Panc1 (cell line): ENCODE measurements around the gene CTBP1. TPM values are rescaled to one million over a fixed set of nuclear protein-coding genes. Genes with fewer than 3 reads are reported as not detected.

ENCODE experiments used
- ATAC-seq: fragments of 200-7000 bp; cut with Tn5 transposase; 2 replicates; pipeline ENCODE4 v1.9.1; 2020; ENCODE audit warnings: mild to moderate bottlenecking, moderate library complexity
- BruUV-seq: library from RNA; stranded (reverse); fragments of 400-500 nt; replicated peaks from 2 replicates; lab custom pipeline; 2021; lab: Mats Ljungman, UMichigan
- CTCF ChIA-PET: fragments of 300-600 bp; sonication (Branson Sonifier 250); formaldehyde crosslinking; loops from one replicate; lab custom pipeline; 2022; ENCODE audit warnings: antibody characterized with exemption; lab: Charles Lee
- POLR2A ChIA-PET: fragments of 300-600 bp; sonication (Branson Sonifier 250); formaldehyde crosslinking; loops from one replicate; lab custom pipeline; 2022; ENCODE audit warnings: antibody characterized with exemption; lab: Charles Lee
- DNase-seq: peaks from one replicate; pipeline ENCODE4 v3.0.0-alpha.2; 2010; ENCODE audit warnings: low read depth, low spot score
- H3K27ac ChIP-seq: 2 replicates; pipeline ENCODE4 v1.5.1; 2011; ENCODE audit warnings: mild to moderate bottlenecking, low read length, inconsistent platforms
- H3K27me3 ChIP-seq: fragments of 200-500 bp; sonication (Bioruptor generic); 2 replicates; pipeline ENCODE4 v1.6.0; 2014; ENCODE audit warnings: low read length, inconsistent platforms; ENCODE audit not compliant: control insufficient read depth, insufficient read depth
- H3K36me3 ChIP-seq: fragments of 200-500 bp; sonication (Bioruptor generic); 2 replicates; pipeline ENCODE4 v1.5.1; 2014; ENCODE audit warnings: inconsistent platforms, mild to moderate bottlenecking, low read length, moderate library complexity; ENCODE audit not compliant: control insufficient read depth, insufficient read depth
- H3K4me1 ChIP-seq: 2 replicates; pipeline ENCODE4 v1.5.1; 2011; ENCODE audit warnings: inconsistent platforms, mild to moderate bottlenecking, low read length, moderate library complexity; ENCODE audit not compliant: control insufficient read depth, insufficient read depth
- H3K4me3 ChIP-seq, 2 experiments: 2 replicates each; pipeline ENCODE4 v1.5.1; 2011 to 2012; ENCODE audit warnings: low read depth in 2 of 2, low read length in 2 of 2, mild to moderate bottlenecking in 2 of 2, inconsistent platforms in 1 of 2, moderate library complexity in 1 of 2
- H3K9me3 ChIP-seq: fragments of 200-500 bp; sonication (Bioruptor generic); 2 replicates; pipeline ENCODE4 v1.5.1; 2014; ENCODE audit warnings: low read depth, mild to moderate bottlenecking, inconsistent platforms, low read length, moderate library complexity; ENCODE audit not compliant: control insufficient read depth, insufficient read depth
- POLR2AphosphoS5 ChIP-seq: IDR thresholded peaks from 2 replicates; pipeline ENCODE4 v1.6.1; 2012; ENCODE audit warnings: mild to moderate bottlenecking, low read depth, low read length, moderate library complexity
- SIN3A ChIP-seq: IDR thresholded peaks from 2 replicates; pipeline ENCODE4 v1.6.1; 2012; ENCODE audit warnings: low read depth, mild to moderate bottlenecking, low read length, moderate library complexity, borderline replicate concordance; ENCODE audit not compliant: insufficient read depth
- TCF7L2 ChIP-seq: IDR thresholded peaks from 2 replicates; pipeline ENCODE4 v1.6.1; 2011; ENCODE audit warnings: mild to moderate bottlenecking, low read depth, low read length, inconsistent platforms
- in situ Hi-C: cut with HindIII; loops from 2 replicates; pipeline ENCODE4 v1.10.0; 2016; ENCODE audit warnings: low sequenced_read_pairs, low pct_unique_long_range_greater_than_20kb
- intact Hi-C: fragments of 100-400 bp; cut with micrococcal nuclease; formaldehyde crosslinking; loops from one replicate; pipeline ENCODE4 v1.10.0; 2022; ENCODE audit not compliant: unreplicated experiment
- total RNA-seq: library from RNA; stranded (reverse); gene quantifications from one replicate; pipeline ENCODE4 v1.2.1, GENCODE V29; 2021; ENCODE audit not compliant: unreplicated experiment
- TF ChIP-seq, protein P1 (sequence below), 2 experiments: IDR thresholded peaks; 2 replicates each; pipeline ENCODE4 v1.6.1; 2011 to 2012; ENCODE audit warnings: low read depth in 2 of 2, control low read depth in 1 of 2, low read length in 1 of 2, mild to moderate bottlenecking in 1 of 2, moderate library complexity in 1 of 2; ENCODE audit not compliant: insufficient read depth in 1 of 2
- TF ChIP-seq, protein P2 (sequence below): fragments of 450-650 bp; IDR thresholded peaks from 2 replicates; pipeline ENCODE4 v1.5.1; 2017; ENCODE audit warnings: mild to moderate bottlenecking

Gene CTBP1
- total RNA-seq, 1 experiment from 2014 or later, result 157 TPM

DNA sequence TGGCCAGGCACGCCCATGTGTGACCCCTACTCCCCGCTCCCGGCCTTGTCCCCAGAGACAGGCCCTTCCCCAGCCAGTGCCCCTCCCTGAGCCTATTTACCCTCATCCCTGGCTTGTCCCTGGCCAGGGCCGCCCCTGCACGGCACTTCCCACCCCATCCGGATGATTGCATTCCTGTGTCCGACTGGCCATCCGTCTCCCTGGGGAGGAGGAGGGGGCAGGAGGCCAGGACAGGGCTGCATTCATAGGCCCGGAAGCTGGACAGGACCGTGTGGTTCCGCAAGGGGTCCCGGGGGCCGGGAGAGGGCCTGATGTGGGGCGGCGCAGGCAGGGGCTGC is 22.8 kb downstream of the CTBP1 start:
- BruUV-seq, result no TSS peak
- H3K9me3 ChIP-seq, result no peaks in the 10 kb centered on the region
- intact Hi-C loops, result no loop called here
- POLR2A ChIA-PET, result no interaction called here
- H3K4me3 ChIP-seq, result no peak overlapping the region
- no peaks in the 10 kb centered on the region for H3K27me3 ChIP-seq
- no peak overlapping the region for H3K27ac ChIP-seq
- in situ Hi-C loops, result no loop called here
- TF ChIP-seq, protein P1, sequence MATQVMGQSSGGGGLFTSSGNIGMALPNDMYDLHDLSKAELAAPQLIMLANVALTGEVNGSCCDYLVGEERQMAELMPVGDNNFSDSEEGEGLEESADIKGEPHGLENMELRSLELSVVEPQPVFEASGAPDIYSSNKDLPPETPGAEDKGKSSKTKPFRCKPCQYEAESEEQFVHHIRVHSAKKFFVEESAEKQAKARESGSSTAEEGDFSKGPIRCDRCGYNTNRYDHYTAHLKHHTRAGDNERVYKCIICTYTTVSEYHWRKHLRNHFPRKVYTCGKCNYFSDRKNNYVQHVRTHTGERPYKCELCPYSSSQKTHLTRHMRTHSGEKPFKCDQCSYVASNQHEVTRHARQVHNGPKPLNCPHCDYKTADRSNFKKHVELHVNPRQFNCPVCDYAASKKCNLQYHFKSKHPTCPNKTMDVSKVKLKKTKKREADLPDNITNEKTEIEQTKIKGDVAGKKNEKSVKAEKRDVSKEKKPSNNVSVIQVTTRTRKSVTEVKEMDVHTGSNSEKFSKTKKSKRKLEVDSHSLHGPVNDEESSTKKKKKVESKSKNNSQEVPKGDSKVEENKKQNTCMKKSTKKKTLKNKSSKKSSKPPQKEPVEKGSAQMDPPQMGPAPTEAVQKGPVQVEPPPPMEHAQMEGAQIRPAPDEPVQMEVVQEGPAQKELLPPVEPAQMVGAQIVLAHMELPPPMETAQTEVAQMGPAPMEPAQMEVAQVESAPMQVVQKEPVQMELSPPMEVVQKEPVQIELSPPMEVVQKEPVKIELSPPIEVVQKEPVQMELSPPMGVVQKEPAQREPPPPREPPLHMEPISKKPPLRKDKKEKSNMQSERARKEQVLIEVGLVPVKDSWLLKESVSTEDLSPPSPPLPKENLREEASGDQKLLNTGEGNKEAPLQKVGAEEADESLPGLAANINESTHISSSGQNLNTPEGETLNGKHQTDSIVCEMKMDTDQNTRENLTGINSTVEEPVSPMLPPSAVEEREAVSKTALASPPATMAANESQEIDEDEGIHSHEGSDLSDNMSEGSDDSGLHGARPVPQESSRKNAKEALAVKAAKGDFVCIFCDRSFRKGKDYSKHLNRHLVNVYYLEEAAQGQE (IDR thresholded peaks at IDR 0.05; ENCODE audit: insufficient read depth in 1 of 2, low read depth in 2 of 2, low read length in 1 of 2), result no peak
- no peak for TF ChIP-seq SIN3A
- TF ChIP-seq, protein P2, sequence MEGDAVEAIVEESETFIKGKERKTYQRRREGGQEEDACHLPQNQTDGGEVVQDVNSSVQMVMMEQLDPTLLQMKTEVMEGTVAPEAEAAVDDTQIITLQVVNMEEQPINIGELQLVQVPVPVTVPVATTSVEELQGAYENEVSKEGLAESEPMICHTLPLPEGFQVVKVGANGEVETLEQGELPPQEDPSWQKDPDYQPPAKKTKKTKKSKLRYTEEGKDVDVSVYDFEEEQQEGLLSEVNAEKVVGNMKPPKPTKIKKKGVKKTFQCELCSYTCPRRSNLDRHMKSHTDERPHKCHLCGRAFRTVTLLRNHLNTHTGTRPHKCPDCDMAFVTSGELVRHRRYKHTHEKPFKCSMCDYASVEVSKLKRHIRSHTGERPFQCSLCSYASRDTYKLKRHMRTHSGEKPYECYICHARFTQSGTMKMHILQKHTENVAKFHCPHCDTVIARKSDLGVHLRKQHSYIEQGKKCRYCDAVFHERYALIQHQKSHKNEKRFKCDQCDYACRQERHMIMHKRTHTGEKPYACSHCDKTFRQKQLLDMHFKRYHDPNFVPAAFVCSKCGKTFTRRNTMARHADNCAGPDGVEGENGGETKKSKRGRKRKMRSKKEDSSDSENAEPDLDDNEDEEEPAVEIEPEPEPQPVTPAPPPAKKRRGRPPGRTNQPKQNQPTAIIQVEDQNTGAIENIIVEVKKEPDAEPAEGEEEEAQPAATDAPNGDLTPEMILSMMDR, result no peak
- TF ChIP-seq TCF7L2, result no peak
- TF ChIP-seq POLR2AphosphoS5, result no peak
- DNase-seq (no peak), ATAC-seq (no peak)
- H3K36me3 ChIP-seq, result no peaks in the 10 kb centered on the region
- CTCF ChIA-PET, result no interaction called here
- H3K4me1 ChIP-seq, result no peaks in the 10 kb centered on the region

DNA sequence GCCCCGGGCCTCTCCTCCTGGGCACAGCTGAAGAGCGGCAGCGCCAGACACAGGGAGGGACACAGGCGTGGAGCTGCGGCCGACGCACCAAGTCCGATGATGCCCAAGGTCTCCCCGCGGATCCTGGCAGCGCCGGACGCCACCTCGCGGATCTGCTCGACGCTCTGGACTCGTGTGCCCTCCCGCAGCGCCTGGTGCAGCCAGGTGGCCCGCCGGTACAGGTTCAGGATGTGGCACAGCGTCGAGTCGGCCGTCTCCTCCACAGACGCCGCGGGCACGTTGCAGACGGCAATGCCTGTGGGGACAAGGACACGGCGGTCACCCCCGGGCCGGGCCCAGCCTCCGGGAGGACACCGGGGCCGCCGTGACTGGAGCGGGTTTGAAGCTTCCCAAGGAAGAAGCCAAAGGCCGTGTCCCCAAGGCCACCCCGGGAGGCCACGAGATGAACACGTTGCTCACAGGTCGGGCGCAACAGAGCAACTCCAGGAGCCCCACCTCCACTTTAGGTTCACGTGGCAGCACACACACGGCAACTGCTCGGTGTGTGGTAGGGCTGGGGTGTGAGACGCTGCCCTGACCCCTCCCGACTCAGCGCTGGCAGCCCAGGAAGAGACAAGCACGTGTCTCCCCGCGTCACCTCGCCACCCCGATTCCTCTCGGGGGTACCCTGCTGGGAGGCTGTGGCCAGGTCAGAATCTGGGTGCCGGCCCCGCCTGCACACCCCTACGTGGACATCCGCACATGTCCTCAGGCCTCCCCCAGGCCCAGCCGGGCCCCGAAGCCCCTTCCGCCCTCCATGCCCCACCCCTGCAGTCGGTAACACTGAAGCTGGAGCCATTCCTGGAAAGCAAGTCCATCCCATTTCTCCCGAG is 23.4 kb downstream of the CTBP1 start:
- TF ChIP-seq POLR2AphosphoS5 (no peak), TCF7L2 (no peak), SIN3A (no peak)
- TF ChIP-seq, protein P2, result no peak
- TF ChIP-seq, protein P1 (IDR thresholded peaks at IDR 0.05; ENCODE audit: insufficient read depth in 1 of 2, low read depth in 2 of 2, low read length in 1 of 2), result no peak
- in situ Hi-C loops, result no loop called here
- no peak for ATAC-seq
- H3K36me3 ChIP-seq, result no peaks in the 10 kb centered on the region
- H3K9me3 ChIP-seq, result no peaks in the 10 kb centered on the region
- ChIA-PET POLR2A (no interaction called here), CTCF (no interaction called here)
- H3K4me1 ChIP-seq, result no peaks in the 10 kb centered on the region
- no peak overlapping the region for H3K27ac ChIP-seq
- no peaks in the 10 kb centered on the region for H3K27me3 ChIP-seq
- BruUV-seq, result no TSS peak
- H3K4me3 ChIP-seq, result no peak overlapping the region
- DNase-seq, result no peak
- intact Hi-C loops, result no loop called here
